ENCODE results near the gene DUSP22.

Gene DUSP22

GRCh38 chr6:359261-360035 lies 67.2 kb downstream of the DUSP22 start:
- no peaks in the 10 kb centered on the region for H3K27me3 Mint-ChIP-seq (ENCODE audit: low read depth, poor library complexity)
- H3K4me1 Mint-ChIP-seq: peaks cover 17% of the 10 kb centered on the region
- no peak overlapping the region for H3K4me3 Mint-ChIP-seq
- H3K9me3 Mint-ChIP-seq: peaks cover 99% of the 10 kb centered on the region
- H3K36me3 Mint-ChIP-seq (ENCODE audit: low read depth): peaks cover 20% of the 10 kb centered on the region
- no peak for TF ChIP-seq CTCF (IDR thresholded peaks at IDR 0.05)
- no peak for DNase-seq
- no peak overlapping the region for H3K27ac Mint-ChIP-seq

- no peak for DNase-seq
- H3K4me1 Mint-ChIP-seq: peaks cover 8% of the 10 kb centered on the region
- no peaks in the 10 kb centered on the region for H3K27me3 Mint-ChIP-seq (ENCODE audit: low read depth, poor library complexity)
- H3K4me3 Mint-ChIP-seq: no peak overlapping the region
- peaks cover 99% of the 10 kb centered on the region for H3K9me3 Mint-ChIP-seq
- H3K36me3 Mint-ChIP-seq (ENCODE audit: low read depth): peaks cover 20% of the 10 kb centered on the region
- TF ChIP-seq CTCF (IDR thresholded peaks at IDR 0.05): no peak
- H3K27ac Mint-ChIP-seq: no peak overlapping the region
Measured at GRCh38 chr6:360349-360748, 68.1 kb downstream of the DUSP22 start.

- Mint-ChIP-seq H3K27me3 (ENCODE audit: low read depth, poor library complexity) (no peaks in the 10 kb centered on the region), H3K4me3 (no peak overlapping the region), H3K36me3 (ENCODE audit: low read depth) (peaks cover 20% of the 10 kb centered on the region), H3K27ac (peak overlapping the region; percentile 49), H3K4me1 (peaks cover 2% of the 10 kb centered on the region), H3K9me3 (peaks cover 99% of the 10 kb centered on the region)
- TF ChIP-seq CTCF (IDR thresholded peaks at IDR 0.05): no peak
- DNase-seq: no peak
Measured at GRCh38 chr6:360764-361373, 68.6 kb downstream of the DUSP22 start.

GRCh38 chr6:361411-362132 lies 69.3 kb downstream of the DUSP22 start:
- no peak for TF ChIP-seq CTCF (IDR thresholded peaks at IDR 0.05)
- peaks cover 5% of the 10 kb centered on the region for H3K4me1 Mint-ChIP-seq
- H3K9me3 Mint-ChIP-seq: peaks cover 99% of the 10 kb centered on the region
- H3K27ac Mint-ChIP-seq: peak overlapping the region; percentile 1
- no peak overlapping the region for H3K4me3 Mint-ChIP-seq
- H3K27me3 Mint-ChIP-seq (ENCODE audit: low read depth, poor library complexity): no peaks in the 10 kb centered on the region
- DNase-seq: no peak
- peaks cover 20% of the 10 kb centered on the region for H3K36me3 Mint-ChIP-seq (ENCODE audit: low read depth)

- TF ChIP-seq CTCF (IDR thresholded peaks at IDR 0.05): no peak
- Mint-ChIP-seq H3K27ac (no peak overlapping the region), H3K9me3 (peaks cover 99% of the 10 kb centered on the region), H3K4me3 (no peak overlapping the region), H3K27me3 (ENCODE audit: low read depth, poor library complexity) (no peaks in the 10 kb centered on the region), H3K36me3 (ENCODE audit: low read depth) (peaks cover 20% of the 10 kb centered on the region), H3K4me1 (peaks cover 13% of the 10 kb centered on the region)
- DNase-seq: no peak
Measured at GRCh38 chr6:362231-362923, 70.1 kb downstream of the DUSP22 start.

Measured in nephron progenitor cell (in vitro differentiated cells).